MM.1S (cell line): ENCODE results near the gene ADRB1.

Experiments used
- EZH2 ChIP-seq: fragments of 300-600 bp; sonication (generic); optimal IDR thresholded peaks from 2 replicates; pipeline ENCODE3; 2017; ENCODE audit warnings: low read depth, mild to moderate bottlenecking, antibody characterized with exemption, low read length, mixed read lengths
- TF ChIP-seq, protein P1 (sequence below): fragments of 300-600 bp; sonication (generic); IDR thresholded peaks from 2 replicates; pipeline ENCODE4 v1.5.1; 2016; ENCODE audit warnings: antibody characterized with exemption, low read length, mixed read lengths

DNA sequence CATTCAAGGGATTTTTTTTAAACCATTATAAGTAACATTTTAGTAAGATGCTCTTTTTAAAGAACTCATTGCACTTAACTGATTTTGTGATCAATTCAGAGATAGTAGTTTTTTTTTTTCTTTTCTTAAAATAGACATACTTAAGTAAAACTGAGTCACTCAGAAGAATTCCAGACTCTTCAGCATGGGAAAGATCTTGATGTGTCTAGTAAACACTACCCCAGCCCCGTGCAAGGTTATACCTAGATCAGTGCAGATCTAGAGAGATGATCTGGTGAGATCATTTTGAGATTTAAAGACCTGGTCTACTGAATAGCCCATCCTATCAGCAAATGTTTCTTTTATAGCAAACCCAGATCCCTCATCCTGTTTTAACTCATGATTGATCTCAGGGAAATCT, 8.6 kb downstream of the ADRB1 start:
- no peak for TF ChIP-seq EZH2
- TF ChIP-seq, protein P1, sequence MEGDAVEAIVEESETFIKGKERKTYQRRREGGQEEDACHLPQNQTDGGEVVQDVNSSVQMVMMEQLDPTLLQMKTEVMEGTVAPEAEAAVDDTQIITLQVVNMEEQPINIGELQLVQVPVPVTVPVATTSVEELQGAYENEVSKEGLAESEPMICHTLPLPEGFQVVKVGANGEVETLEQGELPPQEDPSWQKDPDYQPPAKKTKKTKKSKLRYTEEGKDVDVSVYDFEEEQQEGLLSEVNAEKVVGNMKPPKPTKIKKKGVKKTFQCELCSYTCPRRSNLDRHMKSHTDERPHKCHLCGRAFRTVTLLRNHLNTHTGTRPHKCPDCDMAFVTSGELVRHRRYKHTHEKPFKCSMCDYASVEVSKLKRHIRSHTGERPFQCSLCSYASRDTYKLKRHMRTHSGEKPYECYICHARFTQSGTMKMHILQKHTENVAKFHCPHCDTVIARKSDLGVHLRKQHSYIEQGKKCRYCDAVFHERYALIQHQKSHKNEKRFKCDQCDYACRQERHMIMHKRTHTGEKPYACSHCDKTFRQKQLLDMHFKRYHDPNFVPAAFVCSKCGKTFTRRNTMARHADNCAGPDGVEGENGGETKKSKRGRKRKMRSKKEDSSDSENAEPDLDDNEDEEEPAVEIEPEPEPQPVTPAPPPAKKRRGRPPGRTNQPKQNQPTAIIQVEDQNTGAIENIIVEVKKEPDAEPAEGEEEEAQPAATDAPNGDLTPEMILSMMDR: no peak
